ENCODE measurements around the gene SIM1.

DNA sequence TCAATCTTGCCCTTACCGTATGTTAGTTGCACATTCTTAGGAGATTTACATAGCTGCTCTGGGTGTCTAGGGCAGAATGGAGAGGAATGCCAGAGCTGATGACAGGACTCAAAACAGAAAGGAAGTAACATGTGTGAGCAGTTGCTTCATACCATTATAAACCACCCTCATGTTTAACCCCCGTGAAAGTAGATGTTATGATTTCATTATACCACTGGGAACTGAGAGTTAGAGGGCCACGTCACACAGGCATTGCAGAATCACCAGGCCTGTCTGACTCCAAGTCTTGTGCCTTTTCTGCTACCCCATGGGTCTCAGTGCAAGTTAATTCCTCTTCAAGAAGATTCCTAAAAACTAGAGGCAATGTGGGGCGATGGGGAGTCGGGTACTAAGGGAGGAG lies 23.5 kb upstream of the SIM1 start:
- TF ChIP-seq, protein P1, sequence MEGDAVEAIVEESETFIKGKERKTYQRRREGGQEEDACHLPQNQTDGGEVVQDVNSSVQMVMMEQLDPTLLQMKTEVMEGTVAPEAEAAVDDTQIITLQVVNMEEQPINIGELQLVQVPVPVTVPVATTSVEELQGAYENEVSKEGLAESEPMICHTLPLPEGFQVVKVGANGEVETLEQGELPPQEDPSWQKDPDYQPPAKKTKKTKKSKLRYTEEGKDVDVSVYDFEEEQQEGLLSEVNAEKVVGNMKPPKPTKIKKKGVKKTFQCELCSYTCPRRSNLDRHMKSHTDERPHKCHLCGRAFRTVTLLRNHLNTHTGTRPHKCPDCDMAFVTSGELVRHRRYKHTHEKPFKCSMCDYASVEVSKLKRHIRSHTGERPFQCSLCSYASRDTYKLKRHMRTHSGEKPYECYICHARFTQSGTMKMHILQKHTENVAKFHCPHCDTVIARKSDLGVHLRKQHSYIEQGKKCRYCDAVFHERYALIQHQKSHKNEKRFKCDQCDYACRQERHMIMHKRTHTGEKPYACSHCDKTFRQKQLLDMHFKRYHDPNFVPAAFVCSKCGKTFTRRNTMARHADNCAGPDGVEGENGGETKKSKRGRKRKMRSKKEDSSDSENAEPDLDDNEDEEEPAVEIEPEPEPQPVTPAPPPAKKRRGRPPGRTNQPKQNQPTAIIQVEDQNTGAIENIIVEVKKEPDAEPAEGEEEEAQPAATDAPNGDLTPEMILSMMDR (IDR thresholded peaks at IDR 0.05; ENCODE audit: poor library complexity): no peak
- TF ChIP-seq EZH2phosphoT487 (IDR thresholded peaks at IDR 0.05; ENCODE audit: low read depth, severe bottlenecking, unreplicated experiment) (no peak), EZH2 (IDR thresholded peaks at IDR 0.05; ENCODE audit: borderline replicate concordance) (no peak)

Data from hepatocyte (in vitro differentiated cells).